HEK293T (cell line): Measurements from ENCODE around the gene CAPN5.

Experiments used
- ARNT ChIP-seq: fragments of 450-650 bp; IDR thresholded peaks from 2 replicates; pipeline ENCODE4 v1.6.1; 2017; ENCODE audit warnings: mild to moderate bottlenecking
- BHLHE40 ChIP-seq: fragments of 450-650 bp; IDR thresholded peaks from 2 replicates; pipeline ENCODE4 v1.6.1; 2016; ENCODE audit warnings: mild to moderate bottlenecking, moderate library complexity, borderline replicate concordance
- ELF4 ChIP-seq: fragments of 450-650 bp; IDR thresholded peaks from 2 replicates; pipeline ENCODE4 v1.6.1; 2017; ENCODE audit warnings: antibody characterized with exemption
- FOXK2 ChIP-seq: fragments of 450-650 bp; IDR thresholded peaks from 2 replicates; pipeline ENCODE4 v1.6.1; 2016; ENCODE audit warnings: mild to moderate bottlenecking
- FOXM1 ChIP-seq: fragments of 450-650 bp; IDR thresholded peaks from 2 replicates; pipeline ENCODE4 v1.6.1; 2017; ENCODE audit warnings: mild to moderate bottlenecking, borderline replicate concordance
- SUZ12 ChIP-seq: fragments of 450-650 bp; IDR thresholded peaks from 2 replicates; pipeline ENCODE4 v1.6.1; 2016; ENCODE audit warnings: mild to moderate bottlenecking
- TF ChIP-seq, protein P1 (sequence below): fragments of 450-650 bp; IDR thresholded peaks from 2 replicates; pipeline ENCODE4 v1.6.1; 2016

DNA sequence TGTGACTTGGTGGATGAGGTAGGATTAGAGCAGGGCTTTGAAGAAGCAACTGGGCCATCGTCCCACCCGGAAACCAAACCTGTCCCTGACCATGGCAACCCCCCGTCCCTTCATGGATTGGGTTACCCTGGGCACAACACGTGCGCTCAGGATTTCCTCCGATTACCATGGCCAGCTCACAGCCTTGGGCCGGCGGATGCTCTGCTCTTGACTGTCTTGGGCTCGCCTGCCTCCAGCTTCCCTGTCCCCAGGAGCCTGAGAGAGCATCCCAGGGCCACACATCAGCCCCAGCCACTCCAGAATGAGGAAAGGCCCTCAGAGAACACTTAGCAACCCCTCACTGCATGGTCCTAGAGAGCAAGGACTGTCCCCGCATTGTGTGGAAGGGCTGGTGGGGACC, 84.1 kb downstream of the CAPN5 start:
- no peak for TF ChIP-seq FOXK2
- TF ChIP-seq SUZ12 = no peak
- TF ChIP-seq BHLHE40 = no peak
- TF ChIP-seq, protein P1, sequence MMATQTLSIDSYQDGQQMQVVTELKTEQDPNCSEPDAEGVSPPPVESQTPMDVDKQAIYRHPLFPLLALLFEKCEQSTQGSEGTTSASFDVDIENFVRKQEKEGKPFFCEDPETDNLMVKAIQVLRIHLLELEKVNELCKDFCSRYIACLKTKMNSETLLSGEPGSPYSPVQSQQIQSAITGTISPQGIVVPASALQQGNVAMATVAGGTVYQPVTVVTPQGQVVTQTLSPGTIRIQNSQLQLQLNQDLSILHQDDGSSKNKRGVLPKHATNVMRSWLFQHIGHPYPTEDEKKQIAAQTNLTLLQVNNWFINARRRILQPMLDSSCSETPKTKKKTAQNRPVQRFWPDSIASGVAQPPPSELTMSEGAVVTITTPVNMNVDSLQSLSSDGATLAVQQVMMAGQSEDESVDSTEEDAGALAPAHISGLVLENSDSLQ = no peak
- no peak for TF ChIP-seq FOXM1
- TF ChIP-seq ARNT = no peak
- no peak for TF ChIP-seq ELF4
